PC-3 (cell line): ENCODE measurements around the gene BNIP1. TPM values are rescaled to one million over a fixed set of nuclear protein-coding genes. Genes with fewer than 3 reads are reported as not detected.
"Not testable (repeated sequence)": the region's sequence is repeated elsewhere in the genome, so short reads cannot be mapped to it uniquely, and the experiment has no call there.

ENCODE experiments used
- ATAC-seq: fragments of 200-7000 bp; cut with Tn5 transposase; 2 replicates; pipeline ENCODE4 v1.9.1; 2020; ENCODE audit warnings: mild to moderate bottlenecking, moderate library complexity
- BruUV-seq: library from RNA; stranded (reverse); fragments of 400-500 nt; replicated peaks from 2 replicates; lab custom pipeline; 2021; lab: Mats Ljungman, UMichigan
- CTCF ChIA-PET: fragments of 300-600 bp; sonication (Branson Sonifier 250); formaldehyde crosslinking; loops from one replicate; lab custom pipeline; 2022; ENCODE audit warnings: antibody characterized with exemption; lab: Charles Lee
- POLR2A ChIA-PET: fragments of 300-600 bp; sonication (Branson Sonifier 250); formaldehyde crosslinking; loops from one replicate; lab custom pipeline; 2022; ENCODE audit warnings: antibody characterized with exemption; ENCODE audit not compliant: unreplicated experiment; lab: Charles Lee
- DNase-seq: peaks from one replicate; pipeline ENCODE4 v3.0.0-alpha.2; 2015
- H2AFZ ChIP-seq: fragments of 300-600 bp; sonication (generic); 2 replicates; pipeline ENCODE4 v1.6.0; 2016; ENCODE audit warnings: antibody characterized with exemption, low read length
- H3F3A ChIP-seq: fragments of 300-600 bp; sonication (generic); one replicate; pipeline ENCODE4 v1.6.0; 2017; ENCODE audit warnings: antibody characterized with exemption, low read length, control low read depth, mild to moderate bottlenecking; ENCODE audit not compliant: unreplicated experiment
- H3K27ac ChIP-seq: fragments of 300-600 bp; sonication (generic); 2 replicates; pipeline ENCODE4 v1.5.1; 2016; ENCODE audit warnings: mild to moderate bottlenecking, low read length
- H3K27me3 ChIP-seq: fragments of 300-600 bp; sonication (generic); 2 replicates; pipeline ENCODE4 v1.6.1; 2016; ENCODE audit warnings: low read length, mixed read lengths
- H3K36me3 ChIP-seq: fragments of 300-600 bp; sonication (generic); 2 replicates; pipeline ENCODE4 v1.6.1; 2016; ENCODE audit warnings: low read depth, mixed run types, low read length, mixed read lengths
- H3K4me1 ChIP-seq: fragments of 300-600 bp; sonication (generic); 2 replicates; pipeline ENCODE4 v1.5.1; 2016; ENCODE audit warnings: low read length; ENCODE audit not compliant: insufficient read depth
- H3K4me2 ChIP-seq: fragments of 300-600 bp; sonication (generic); 2 replicates; pipeline ENCODE4 v1.6.0; 2016; ENCODE audit warnings: low read length
- H3K4me3 ChIP-seq: fragments of 300-600 bp; sonication (generic); 2 replicates; pipeline ENCODE4 v1.5.1; 2016; ENCODE audit warnings: mild to moderate bottlenecking, low read length, mixed read lengths
- H3K79me2 ChIP-seq: fragments of 300-600 bp; sonication (generic); 2 replicates; pipeline ENCODE4 v1.6.1; 2017; ENCODE audit warnings: low read length, mixed read lengths
- H3K9ac ChIP-seq: fragments of 300-600 bp; sonication (generic); 2 replicates; pipeline ENCODE4 v1.6.0; 2016; ENCODE audit warnings: mild to moderate bottlenecking, low read length
- H3K9me2 ChIP-seq: fragments of 300-600 bp; sonication (generic); replicated peaks from 2 replicates; pipeline ENCODE4 v1.6.1; 2016; ENCODE audit warnings: mixed run types, low read length, mixed read lengths
- H3K9me3 ChIP-seq: fragments of 300-600 bp; sonication (generic); 2 replicates; pipeline ENCODE4 v1.6.1; 2016; ENCODE audit warnings: low read length, mixed read lengths
- H4K20me1 ChIP-seq: fragments of 300-600 bp; sonication (generic); 2 replicates; pipeline ENCODE4 v1.6.1; 2016; ENCODE audit warnings: low read length, mixed read lengths
- EZH2 ChIP-seq: fragments of 300-600 bp; sonication (generic); IDR thresholded peaks from one replicate; pipeline ENCODE4 v1.6.1; 2017; ENCODE audit warnings: antibody characterized with exemption, mild to moderate bottlenecking, low read length; ENCODE audit not compliant: unreplicated experiment
- EZH2phosphoT487 ChIP-seq: fragments of 300-600 bp; sonication (generic); IDR thresholded peaks from 2 replicates; pipeline ENCODE4 v1.6.1; 2018; ENCODE audit warnings: mild to moderate bottlenecking, antibody characterized with exemption, low read length, borderline replicate concordance
- intact Hi-C: fragments of 100-400 bp; cut with micrococcal nuclease; formaldehyde crosslinking; loops from 2 replicates; pipeline ENCODE4 v1.9.0; 2023
- total RNA-seq: library from RNA; depleted of rRNA; stranded (reverse); fragments of >200 nt; gene quantifications from 2 replicates; pipeline ENCODE4 v1.2.3, GENCODE V29; 2014
- TF ChIP-seq, protein P1 (sequence below): fragments of 300-600 bp; sonication (generic); conservative IDR thresholded peaks from 2 replicates; pipeline ENCODE4 v1.5.1; 2017; ENCODE audit warnings: antibody characterized with exemption, low read depth, mild to moderate bottlenecking, low read length

Gene BNIP1
- total RNA-seq, 1 experiment from 2014 or later: 21.5 TPM

GRCh38 chr5:173123416-173123815, 20.9 kb upstream of the BNIP1 start:
- no peaks in the 10 kb centered on the region for H3K36me3 ChIP-seq
- DNase-seq: no peak
- no peaks in the 10 kb centered on the region for H3K9me2 ChIP-seq
- TF ChIP-seq EZH2 (no peak), EZH2phosphoT487 (no peak)
- TF ChIP-seq, protein P1, sequence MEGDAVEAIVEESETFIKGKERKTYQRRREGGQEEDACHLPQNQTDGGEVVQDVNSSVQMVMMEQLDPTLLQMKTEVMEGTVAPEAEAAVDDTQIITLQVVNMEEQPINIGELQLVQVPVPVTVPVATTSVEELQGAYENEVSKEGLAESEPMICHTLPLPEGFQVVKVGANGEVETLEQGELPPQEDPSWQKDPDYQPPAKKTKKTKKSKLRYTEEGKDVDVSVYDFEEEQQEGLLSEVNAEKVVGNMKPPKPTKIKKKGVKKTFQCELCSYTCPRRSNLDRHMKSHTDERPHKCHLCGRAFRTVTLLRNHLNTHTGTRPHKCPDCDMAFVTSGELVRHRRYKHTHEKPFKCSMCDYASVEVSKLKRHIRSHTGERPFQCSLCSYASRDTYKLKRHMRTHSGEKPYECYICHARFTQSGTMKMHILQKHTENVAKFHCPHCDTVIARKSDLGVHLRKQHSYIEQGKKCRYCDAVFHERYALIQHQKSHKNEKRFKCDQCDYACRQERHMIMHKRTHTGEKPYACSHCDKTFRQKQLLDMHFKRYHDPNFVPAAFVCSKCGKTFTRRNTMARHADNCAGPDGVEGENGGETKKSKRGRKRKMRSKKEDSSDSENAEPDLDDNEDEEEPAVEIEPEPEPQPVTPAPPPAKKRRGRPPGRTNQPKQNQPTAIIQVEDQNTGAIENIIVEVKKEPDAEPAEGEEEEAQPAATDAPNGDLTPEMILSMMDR: no peak
- no peak overlapping the region for H3K4me3 ChIP-seq
- ChIA-PET CTCF (no interaction called here), POLR2A (interaction anchor here (0.6 kb wide), 1 partner anchor 25 kb away, joined by 23 read pairs; no protein-coding TSS in a partner anchor)
- no peak overlapping the region for H3K4me2 ChIP-seq
- ATAC-seq: no peak
- no peak overlapping the region for H3K27ac ChIP-seq
- no peak overlapping the region for H3K9ac ChIP-seq
- H3K9me3 ChIP-seq: 0 out of 2 replicates have a peak, but pooled peaks cover 3% of the 10 kb centered on the region
- H3K27me3 ChIP-seq: no peaks in the 10 kb centered on the region
- H4K20me1 ChIP-seq: no peaks in the 10 kb centered on the region
- no peaks in the 10 kb centered on the region for H3F3A ChIP-seq
- no TSS peak for BruUV-seq
- intact Hi-C loops: no loop called here
- no peaks in the 10 kb centered on the region for H3K79me2 ChIP-seq
- no peaks in the 10 kb centered on the region for H3K4me1 ChIP-seq
- H2AFZ ChIP-seq: no peak overlapping the region

- H3K4me1 ChIP-seq, H3K4me2 ChIP-seq, H2AFZ ChIP-seq, POLR2A ChIA-PET, H4K20me1 ChIP-seq, H3K9me3 ChIP-seq, CTCF ChIA-PET, DNase-seq, H3K36me3 ChIP-seq, ATAC-seq, H3K9me2 ChIP-seq, H3F3A ChIP-seq, intact Hi-C loops, H3K9ac ChIP-seq, H3K27ac ChIP-seq, H3K79me2 ChIP-seq, H3K4me3 ChIP-seq, H3K27me3 ChIP-seq, BruUV-seq: not testable (repeated sequence)
These were observed 12.2 kb upstream of the BNIP1 start for GRCh38 chr5:173132166-173132565.

GRCh38 chr5:173138707-173139106, 5.6 kb upstream of the BNIP1 start:
- no peaks in the 10 kb centered on the region for H3K36me3 ChIP-seq
- ChIA-PET POLR2A (no interaction called here), CTCF (no interaction called here)
- no peaks in the 10 kb centered on the region for H3K27me3 ChIP-seq
- no peak overlapping the region for H3K4me2 ChIP-seq
- H3K4me3 ChIP-seq: no peak overlapping the region
- TF ChIP-seq EZH2phosphoT487 (no peak), EZH2 (no peak)
- TF ChIP-seq, protein P1: no peak
- H2AFZ ChIP-seq: no peak overlapping the region
- no peaks in the 10 kb centered on the region; the same call in 1 of the 2 replicates for H3K4me1 ChIP-seq
- ATAC-seq (no peak), DNase-seq (no peak)
- no peak overlapping the region for H3K9ac ChIP-seq
- BruUV-seq: no TSS peak
- H3K27ac ChIP-seq: no peak overlapping the region
- no peaks in the 10 kb centered on the region for H3K9me3 ChIP-seq
- no peaks in the 10 kb centered on the region for H3K9me2 ChIP-seq
- intact Hi-C loops: no loop called here
- no peaks in the 10 kb centered on the region for H4K20me1 ChIP-seq
- H3K79me2 ChIP-seq: no peaks in the 10 kb centered on the region
- no peaks in the 10 kb centered on the region for H3F3A ChIP-seq
